HepG2 (cell line): ENCODE results near the gene ZNF621. TPM values are rescaled to one million over a fixed set of nuclear protein-coding genes. Genes with fewer than 3 reads are reported as not detected.
A peak's percentile ranks its signal among the peaks of the same experiment; 100 is the strongest.

Experiments
- FOSL1 ChIP-seq: sonication (generic); formaldehyde crosslinking; IDR thresholded peaks from 2 replicates; pipeline ENCODE4 v1.9.0; 2021; ENCODE audit warnings: missing genetic modification reagents, borderline replicate concordance
- GTF2F1 ChIP-seq: fragments of 150-350 bp; IDR thresholded peaks from 2 replicates; pipeline ENCODE4 v1.6.1; 2014; ENCODE audit warnings: low read length
- HOMEZ ChIP-seq: IDR thresholded peaks from 2 replicates; pipeline ENCODE4 v1.6.1; 2016; ENCODE audit warnings: low read depth
- IRX3 ChIP-seq: sonication (generic); formaldehyde crosslinking; IDR thresholded peaks from 2 replicates; pipeline ENCODE4 v1.8.1; 2023; ENCODE audit warnings: mild to moderate bottlenecking, low read depth, missing genetic modification reagents, borderline replicate concordance
- NAIF1 ChIP-seq: sonication (generic); formaldehyde crosslinking; IDR thresholded peaks from 2 replicates; pipeline ENCODE4 v1.5.0; 2020; ENCODE audit warnings: mild to moderate bottlenecking, missing genetic modification reagents, borderline replicate concordance
- NFYC ChIP-seq: IDR thresholded peaks from 2 replicates; pipeline ENCODE4 v1.6.1; 2016; ENCODE audit warnings: missing genetic modification reagents, missing compliant biosample characterization
- PCBP1 ChIP-seq: fragments of 200-400 bp; formaldehyde crosslinking; IDR thresholded peaks from 2 replicates; pipeline ENCODE4 v1.6.1; 2017; ENCODE audit warnings: mild to moderate bottlenecking, low read depth, low read length, borderline replicate concordance
- PCBP2 ChIP-seq: fragments of 200-400 bp; formaldehyde crosslinking; optimal IDR thresholded peaks from 2 replicates; pipeline ENCODE3; 2018; ENCODE audit warnings: low read length, low read depth; ENCODE audit not compliant: poor library complexity, severe bottlenecking
- ZBTB2 ChIP-seq: sonication (generic); formaldehyde crosslinking; IDR thresholded peaks from 2 replicates; pipeline ENCODE4 v1.8.0; 2022; ENCODE audit warnings: low read depth, missing genetic modification reagents
- ZBTB43 ChIP-seq: sonication (generic); formaldehyde crosslinking; conservative IDR thresholded peaks from 2 replicates; pipeline ENCODE4 v1.4.0; 2020; ENCODE audit warnings: missing genetic modification reagents
- ZMYM2 ChIP-seq: sonication (generic); formaldehyde crosslinking; IDR thresholded peaks from 2 replicates; pipeline ENCODE4 v1.8.0; 2022; ENCODE audit warnings: mild to moderate bottlenecking, missing genetic modification reagents
- ZMYM3 ChIP-seq: sonication (generic); formaldehyde crosslinking; IDR thresholded peaks from 2 replicates; pipeline ENCODE4 v1.5.1; 2020; ENCODE audit warnings: mild to moderate bottlenecking, missing genetic modification reagents
- ZMYM4 ChIP-seq: sonication (generic); formaldehyde crosslinking; IDR thresholded peaks from 2 replicates; pipeline ENCODE4 v1.8.1; 2023; ENCODE audit warnings: mild to moderate bottlenecking, missing genetic modification reagents
- ZNF124 ChIP-seq: sonication (generic); formaldehyde crosslinking; IDR thresholded peaks from 2 replicates; pipeline ENCODE4 v1.4.0; 2020; ENCODE audit warnings: missing genetic modification reagents
- ZNF232 ChIP-seq: sonication (generic); formaldehyde crosslinking; IDR thresholded peaks from 2 replicates; pipeline ENCODE4 v1.4.0; 2020; ENCODE audit warnings: missing genetic modification reagents, borderline replicate concordance
- ZNF468 ChIP-seq: sonication (generic); formaldehyde crosslinking; IDR thresholded peaks from 2 replicates; pipeline ENCODE4 v1.8.0; 2022; ENCODE audit warnings: mild to moderate bottlenecking, moderate library complexity, missing genetic modification reagents
- ZNF746 ChIP-seq: sonication (generic); formaldehyde crosslinking; IDR thresholded peaks from 2 replicates; pipeline ENCODE4 v1.8.0; 2022; ENCODE audit warnings: mild to moderate bottlenecking, missing genetic modification reagents
- polyA plus RNA-seq, 8 experiments: library from polyadenylated mRNA; depleted of rRNA in 3 of 8; stranded (reverse) in 7 of 8; unstranded in 1 of 8; fragments of >200 nt; fragmentation: Illumina TruSeq in 4 of 8; extraction: Trizol in 4 of 8; gene quantifications; 2 replicates each; pipeline versions ENCODE4 v1.2.1 to v1.2.3, GENCODE V29; 2011 to 2016; ENCODE audit warnings: low read depth in 4 of 8, missing spikeins in 1 of 8, mixed read lengths in 1 of 8; ENCODE audit not compliant: insufficient read depth in 1 of 8
- total RNA-seq, 5 experiments: library from RNA; depleted of rRNA; stranded (reverse); fragments of >200 nt; fragmentation: Illumina TruSeq; extraction: Trizol; gene quantifications; 2 replicates each; pipeline ENCODE4 v1.2.3, GENCODE V29; 2016; ENCODE audit warnings: low read depth in 1 of 5
- TF ChIP-seq, protein P1 (sequence below): sonication (generic); formaldehyde crosslinking; IDR thresholded peaks from 2 replicates; pipeline ENCODE4 v1.5.1; 2020; ENCODE audit warnings: missing genetic modification reagents, mild to moderate bottlenecking, borderline replicate concordance
- TF ChIP-seq, protein P2 (sequence below): sonication (generic); formaldehyde crosslinking; IDR thresholded peaks from 2 replicates; pipeline ENCODE4 v1.4.0; 2020; ENCODE audit warnings: mild to moderate bottlenecking, missing genetic modification reagents
- TF ChIP-seq, protein P3 (sequence below): sonication (generic); formaldehyde crosslinking; conservative IDR thresholded peaks from 2 replicates; pipeline ENCODE4 v1.8.0; 2022; ENCODE audit warnings: mild to moderate bottlenecking, moderate library complexity, missing genetic modification reagents

The ZNF621 gene
- total and polyA plus RNA-seq, 2 of the 13 experiments (the other 11 are each of a cell fraction or from before 2014, with no cell fraction given): 13.2 to 14.9 TPM

GRCh38 chr3:40524568-40525285, at the start of gene ZNF621 (continued):
- TF ChIP-seq PCBP1 (no peak), ZMYM2 (no peak), ZNF468 (CRISPR knock-in tag) (no peak), ZMYM4 (CRISPR knock-in tag) (peak; percentile 83), IRX3 (no peak), NAIF1 (CRISPR knock-in tag) (no peak), ZNF124 (peak; percentile 96), NFYC (CRISPR knock-in tag) (no peak; the same call in 1 of the 2 replicates), ZBTB2 (CRISPR knock-in tag) (0 out of 2 replicates have a peak, but pooled peaks have one; percentile 15), ZBTB43 (peak; percentile 68; the same call in 1 of the 2 replicates), GTF2F1 (no peak), FOSL1 (no peak), HOMEZ (CRISPR knock-in tag) (0 out of 2 replicates have a peak, but pooled peaks have one; percentile 47), PCBP2 (no peak), ZNF746 (peak; percentile 78; the same call in 1 of the 2 replicates), ZMYM3 (CRISPR knock-in tag) (no peak), ZNF232 (CRISPR knock-in tag) (peak; percentile 94)
- TF ChIP-seq, protein P1, sequence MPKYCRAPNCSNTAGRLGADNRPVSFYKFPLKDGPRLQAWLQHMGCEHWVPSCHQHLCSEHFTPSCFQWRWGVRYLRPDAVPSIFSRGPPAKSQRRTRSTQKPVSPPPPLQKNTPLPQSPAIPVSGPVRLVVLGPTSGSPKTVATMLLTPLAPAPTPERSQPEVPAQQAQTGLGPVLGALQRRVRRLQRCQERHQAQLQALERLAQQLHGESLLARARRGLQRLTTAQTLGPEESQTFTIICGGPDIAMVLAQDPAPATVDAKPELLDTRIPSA (CRISPR knock-in tag): no peak; the same call in 1 of the 2 replicates
- TF ChIP-seq, protein P2, sequence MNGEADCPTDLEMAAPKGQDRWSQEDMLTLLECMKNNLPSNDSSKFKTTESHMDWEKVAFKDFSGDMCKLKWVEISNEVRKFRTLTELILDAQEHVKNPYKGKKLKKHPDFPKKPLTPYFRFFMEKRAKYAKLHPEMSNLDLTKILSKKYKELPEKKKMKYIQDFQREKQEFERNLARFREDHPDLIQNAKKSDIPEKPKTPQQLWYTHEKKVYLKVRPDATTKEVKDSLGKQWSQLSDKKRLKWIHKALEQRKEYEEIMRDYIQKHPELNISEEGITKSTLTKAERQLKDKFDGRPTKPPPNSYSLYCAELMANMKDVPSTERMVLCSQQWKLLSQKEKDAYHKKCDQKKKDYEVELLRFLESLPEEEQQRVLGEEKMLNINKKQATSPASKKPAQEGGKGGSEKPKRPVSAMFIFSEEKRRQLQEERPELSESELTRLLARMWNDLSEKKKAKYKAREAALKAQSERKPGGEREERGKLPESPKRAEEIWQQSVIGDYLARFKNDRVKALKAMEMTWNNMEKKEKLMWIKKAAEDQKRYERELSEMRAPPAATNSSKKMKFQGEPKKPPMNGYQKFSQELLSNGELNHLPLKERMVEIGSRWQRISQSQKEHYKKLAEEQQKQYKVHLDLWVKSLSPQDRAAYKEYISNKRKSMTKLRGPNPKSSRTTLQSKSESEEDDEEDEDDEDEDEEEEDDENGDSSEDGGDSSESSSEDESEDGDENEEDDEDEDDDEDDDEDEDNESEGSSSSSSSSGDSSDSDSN (CRISPR knock-in tag): peak; percentile 96
- TF ChIP-seq, protein P3, sequence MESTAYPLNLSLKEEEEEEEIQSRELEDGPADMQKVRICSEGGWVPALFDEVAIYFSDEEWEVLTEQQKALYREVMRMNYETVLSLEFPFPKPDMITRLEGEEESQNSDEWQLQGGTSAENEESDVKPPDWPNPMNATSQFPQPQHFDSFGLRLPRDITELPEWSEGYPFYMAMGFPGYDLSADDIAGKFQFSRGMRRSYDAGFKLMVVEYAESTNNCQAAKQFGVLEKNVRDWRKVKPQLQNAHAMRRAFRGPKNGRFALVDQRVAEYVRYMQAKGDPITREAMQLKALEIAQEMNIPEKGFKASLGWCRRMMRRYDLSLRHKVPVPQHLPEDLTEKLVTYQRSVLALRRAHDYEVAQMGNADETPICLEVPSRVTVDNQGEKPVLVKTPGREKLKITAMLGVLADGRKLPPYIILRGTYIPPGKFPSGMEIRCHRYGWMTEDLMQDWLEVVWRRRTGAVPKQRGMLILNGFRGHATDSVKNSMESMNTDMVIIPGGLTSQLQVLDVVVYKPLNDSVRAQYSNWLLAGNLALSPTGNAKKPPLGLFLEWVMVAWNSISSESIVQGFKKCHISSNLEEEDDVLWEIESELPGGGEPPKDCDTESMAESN (CRISPR knock-in tag): peak; percentile 78; the same call in 1 of the 2 replicates
